ENCODE results near the gene EPHB6. TPM values are rescaled to one million over a fixed set of nuclear protein-coding genes. Genes with fewer than 3 reads are reported as not detected.

EPHB6 gene
- total and polyA plus RNA-seq, 5 experiments from 2014 or later: 10.2 to 57.4 (median 23.3) TPM

DNA sequence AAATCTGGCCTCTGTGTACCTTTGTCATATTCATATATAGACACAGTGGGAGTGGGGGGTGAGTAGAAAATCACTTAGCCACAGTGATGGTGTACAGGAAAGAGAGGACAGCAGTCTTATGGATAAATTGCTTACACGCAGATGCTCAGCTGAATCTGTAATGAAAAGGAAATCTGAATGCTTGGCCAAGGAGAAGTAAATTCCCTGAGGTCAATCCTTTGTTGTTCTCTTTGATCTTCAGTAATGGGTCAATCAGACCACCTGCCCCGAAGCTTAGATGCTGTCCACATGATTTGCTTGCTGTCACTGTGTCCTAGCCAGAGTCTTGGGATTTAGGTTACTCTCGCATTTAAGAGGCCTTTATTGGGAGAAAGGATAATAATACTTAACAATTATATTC is 18.4 kb upstream of the EPHB6 start:
- ATAC-seq: no peak
- Mint-ChIP-seq H3K9me3 (no peaks in the 10 kb centered on the region), H3K27me3 (peaks cover 0 to 1% (median 0%) of the 10 kb centered on the region in 5 donors), H3K4me3 (no peak overlapping the region), H3K4me1 (peaks cover 10 to 21% (median 14%) of the 10 kb centered on the region in 4 donors), H3K36me3 (no peaks in the 10 kb centered on the region), H3K27ac (no peak overlapping the region)
- no peak for DNase-seq
- POLR2A ChIA-PET: interaction anchor here (1.7 kb wide), 1 partner anchor 28 kb away, joined by 9 read pairs; no protein-coding TSS in a partner anchor

DNA sequence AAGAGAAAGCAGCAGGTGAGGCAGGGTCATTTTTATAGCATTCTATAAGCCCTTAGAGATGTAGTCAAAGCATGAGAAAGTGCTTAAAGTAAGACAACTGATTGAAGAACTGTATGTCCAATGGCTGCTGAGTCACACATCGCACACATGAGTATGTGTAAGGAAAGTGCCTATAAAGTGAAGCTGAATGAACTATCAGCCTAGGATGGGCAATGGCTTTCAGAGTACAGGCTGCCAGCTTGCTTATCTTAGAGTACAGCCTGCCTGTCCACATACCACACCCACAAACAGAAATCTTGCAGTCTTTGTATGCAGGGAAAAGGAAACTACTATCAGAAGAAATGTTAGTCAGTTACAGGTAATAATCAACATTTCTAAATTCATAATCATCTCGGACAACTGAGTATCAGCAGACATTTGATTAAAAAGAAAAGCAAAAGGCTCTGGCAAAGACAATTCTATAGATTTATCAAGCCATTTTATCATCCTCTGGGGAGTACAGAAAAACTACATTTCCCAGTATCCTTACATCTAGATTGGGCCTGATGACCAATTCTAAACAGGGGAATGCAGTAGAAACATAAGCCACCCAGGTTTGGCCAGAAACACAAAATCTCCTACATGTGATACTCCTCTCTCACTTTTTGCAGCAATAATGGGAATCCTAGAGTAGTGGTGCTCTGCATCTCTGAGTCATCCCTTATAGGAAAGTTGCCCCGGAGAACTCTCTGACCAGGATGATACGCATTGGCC is 16.2 kb upstream of the EPHB6 start:
- Mint-ChIP-seq H3K27me3 (peaks cover 0 to 1% (median 0%) of the 10 kb centered on the region in 5 donors), H3K4me1 (peaks cover 8 to 21% (median 12%) of the 10 kb centered on the region in 4 donors), H3K9me3 (no peaks in the 10 kb centered on the region), H3K4me3 (no peak overlapping the region), H3K36me3 (no peaks in the 10 kb centered on the region), H3K27ac (no peak overlapping the region)
- ATAC-seq (no peak), DNase-seq (no peak)
- POLR2A ChIA-PET: no interaction called here

DNA sequence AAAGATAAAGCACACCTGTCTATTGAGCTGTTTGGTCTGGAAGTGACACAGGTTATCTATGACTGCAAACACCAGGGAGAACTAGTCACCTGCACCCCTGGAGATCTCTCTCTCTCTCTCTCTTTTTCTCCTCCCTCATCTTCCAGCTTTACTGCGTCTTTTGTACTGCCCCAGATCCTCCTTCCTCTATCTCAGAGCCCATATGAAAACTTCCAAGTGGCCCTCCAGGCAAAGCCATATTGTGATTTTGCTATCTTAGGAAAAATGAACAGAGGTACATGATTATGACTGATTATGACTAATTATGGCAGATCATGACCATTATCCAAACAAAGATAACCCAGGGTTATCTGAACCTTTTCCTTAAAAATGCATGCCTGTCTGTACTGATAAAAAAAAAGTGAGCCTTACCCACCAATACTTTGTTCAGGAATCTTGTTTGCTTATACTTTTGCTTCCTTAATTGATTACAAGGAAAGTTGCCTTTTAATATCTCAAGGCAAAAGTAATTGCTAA is 12.6 kb upstream of the EPHB6 start:
- POLR2A ChIA-PET: interaction anchor here (1.2 kb wide), 1 partner anchor 12 kb away, joined by 4 read pairs; the partner anchor contains the start of gene EPHB6
- peaks cover 0 to 2% (median 0%) of the 10 kb centered on the region in 5 donors for H3K27me3 Mint-ChIP-seq

DNA sequence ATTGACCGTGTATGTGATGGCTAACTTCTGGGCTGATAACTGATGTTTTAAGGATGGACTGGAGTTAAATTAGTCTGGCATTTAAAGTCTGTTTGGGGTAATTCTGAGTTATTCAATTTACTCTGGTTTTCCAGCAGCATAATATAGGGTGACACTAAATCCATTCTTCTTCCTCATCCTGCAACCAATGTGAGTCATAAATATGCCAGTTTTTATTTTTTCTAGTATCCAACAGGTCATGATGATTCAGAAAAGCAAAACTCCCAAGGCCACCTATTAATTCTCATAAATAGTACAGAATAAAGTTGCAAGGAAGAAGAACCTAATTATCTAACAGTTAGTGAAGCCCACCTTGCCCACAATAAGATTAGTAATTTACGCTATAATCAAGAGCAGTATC is 7.5 kb upstream of the EPHB6 start:
- Mint-ChIP-seq H3K4me3 (no peak overlapping the region), H3K27me3 (peaks cover 0 to 10% (median 2%) of the 10 kb centered on the region in 5 donors), H3K4me1 (no peaks in the 10 kb centered on the region), H3K9me3 (no peaks in the 10 kb centered on the region), H3K27ac (no peak overlapping the region), H3K36me3 (no peaks in the 10 kb centered on the region)
- ATAC-seq (no peak), DNase-seq (no peak)
- POLR2A ChIA-PET: no interaction called here

More for the DNA sequence above, 12.6 kb upstream of the EPHB6 start:
- ATAC-seq (no peak), DNase-seq (no peak)
- Mint-ChIP-seq H3K4me3 (no peak overlapping the region), H3K36me3 (no peaks in the 10 kb centered on the region), H3K9me3 (no peaks in the 10 kb centered on the region), H3K4me1 (no peaks in the 10 kb centered on the region), H3K27ac (no peak overlapping the region)

DNA sequence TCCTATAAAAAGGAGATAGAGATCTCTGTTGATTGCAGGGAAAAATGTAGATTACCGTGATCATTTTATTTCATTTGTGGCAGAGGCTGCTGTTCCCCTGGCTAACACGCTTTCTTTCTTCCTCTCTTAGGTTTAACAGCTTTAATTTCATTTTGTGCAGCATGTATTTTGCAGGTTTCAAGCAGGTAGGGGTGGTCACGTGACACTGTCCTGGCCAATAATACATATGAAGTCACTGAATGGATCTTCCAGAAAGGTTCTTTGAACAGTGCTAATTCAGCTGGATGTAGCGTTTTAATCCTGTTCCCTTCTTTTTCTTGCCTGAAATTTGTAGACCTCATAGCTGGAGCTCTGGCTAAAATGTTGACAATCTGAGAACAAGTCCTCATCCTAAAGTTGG is 3.6 kb upstream of the EPHB6 start:
- Mint-ChIP-seq H3K4me1 (peaks cover 8 to 19% (median 14%) of the 10 kb centered on the region in 4 donors), H3K36me3 (no peaks in the 10 kb centered on the region), H3K27ac (no peak overlapping the region), H3K4me3 (no peak overlapping the region), H3K9me3 (no peaks in the 10 kb centered on the region), H3K27me3 (peaks cover 0 to 10% (median 2%) of the 10 kb centered on the region in 5 donors)
- ATAC-seq: no peak
- POLR2A ChIA-PET: interaction anchor here (1.1 to 1.3 kb wide), 2 partner anchors 39 to 42 kb away, joined by 5 read pairs; no protein-coding TSS in a partner anchor
- no peak for DNase-seq

DNA sequence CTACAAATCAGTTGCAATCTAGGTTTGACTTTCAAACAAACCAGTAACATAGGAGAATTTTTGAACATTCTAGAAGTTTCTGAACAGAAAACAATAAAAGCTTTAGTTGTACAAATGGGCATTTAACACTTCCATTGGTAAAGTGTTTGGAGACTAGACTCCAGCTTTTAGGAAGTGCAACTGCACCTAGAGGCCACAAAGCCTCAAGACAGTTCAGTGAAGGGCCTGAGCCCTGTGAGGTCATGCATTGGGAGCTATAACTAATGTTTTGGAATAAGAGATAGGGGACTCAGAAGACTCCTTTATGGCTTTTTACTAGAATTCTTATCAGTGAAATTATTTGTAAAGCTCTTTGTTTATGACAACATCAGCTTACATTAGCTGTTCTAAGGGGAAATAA is 3.0 kb upstream of the EPHB6 start:
- Mint-ChIP-seq H3K4me1 (peaks cover 11 to 23% (median 18%) of the 10 kb centered on the region in 4 donors), H3K27ac (no peak overlapping the region), H3K9me3 (no peaks in the 10 kb centered on the region), H3K36me3 (no peaks in the 10 kb centered on the region), H3K4me3 (peak overlapping the region in 1 of 10 donors; percentile 54), H3K27me3 (peaks cover 0 to 10% (median 2%) of the 10 kb centered on the region in 5 donors)
- POLR2A ChIA-PET: interaction anchor here (0.6 to 1.3 kb wide), 3 partner anchors 39 to 67 kb away, joined by 3 to 5 read pairs (median 5); no protein-coding TSS in a partner anchor
- ATAC-seq: no peak
- no peak for DNase-seq

DNA sequence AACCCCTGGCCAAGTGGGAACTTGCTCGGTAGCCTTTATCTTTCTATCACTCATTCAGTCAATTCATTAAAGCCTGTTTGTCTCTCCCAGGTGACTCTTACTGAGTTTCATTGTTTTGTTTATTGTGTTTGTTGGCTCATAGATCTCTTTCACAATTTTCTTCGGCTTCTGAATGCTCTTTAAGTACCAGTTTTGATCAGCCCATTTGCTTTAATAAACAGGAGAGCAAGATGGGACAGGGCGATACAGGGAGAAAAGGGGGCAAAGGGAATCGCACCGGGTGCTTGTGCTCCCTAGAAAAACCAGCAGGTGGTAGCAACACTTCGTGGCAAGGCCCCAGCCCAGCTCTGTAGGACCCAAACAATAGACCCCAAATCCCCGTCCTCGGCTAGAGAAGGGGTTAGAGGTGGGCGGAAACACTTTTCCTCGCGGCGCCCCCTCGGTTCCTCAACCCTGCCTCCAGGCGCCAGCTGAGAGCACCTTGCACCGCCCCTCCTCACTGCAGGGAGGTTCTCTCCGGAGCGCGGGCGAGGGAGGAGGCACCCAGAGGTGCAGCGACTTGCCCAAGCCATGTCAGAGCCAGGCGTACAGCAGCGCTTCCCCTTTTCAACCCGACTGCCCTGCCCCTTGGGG is 1.0 kb upstream of the EPHB6 start:
- DNase-seq (peak; percentile 42 to 81 (median 62)), ATAC-seq (peak; percentile 82 to 84)
- H3K27me3 Mint-ChIP-seq: peaks cover 0 to 3% (median 0%) of the 10 kb centered on the region in 5 donors
- no peaks in the 10 kb centered on the region for H3K9me3 Mint-ChIP-seq
- peaks cover 12 to 25% (median 20%) of the 10 kb centered on the region in 4 donors for H3K4me1 Mint-ChIP-seq
- H3K36me3 Mint-ChIP-seq: no peaks in the 10 kb centered on the region
- POLR2A ChIA-PET: interaction anchor here (0.6 to 3.6 kb wide), 10 partner anchors 8 to 551 kb away, joined by 3 to 25 read pairs (median 6); no protein-coding TSS in a partner anchor
- H3K27ac Mint-ChIP-seq: peak overlapping the region; percentile 33 to 94 (median 88)
- peak overlapping the region; percentile 89 to 99 (median 96) for H3K4me3 Mint-ChIP-seq

DNA sequence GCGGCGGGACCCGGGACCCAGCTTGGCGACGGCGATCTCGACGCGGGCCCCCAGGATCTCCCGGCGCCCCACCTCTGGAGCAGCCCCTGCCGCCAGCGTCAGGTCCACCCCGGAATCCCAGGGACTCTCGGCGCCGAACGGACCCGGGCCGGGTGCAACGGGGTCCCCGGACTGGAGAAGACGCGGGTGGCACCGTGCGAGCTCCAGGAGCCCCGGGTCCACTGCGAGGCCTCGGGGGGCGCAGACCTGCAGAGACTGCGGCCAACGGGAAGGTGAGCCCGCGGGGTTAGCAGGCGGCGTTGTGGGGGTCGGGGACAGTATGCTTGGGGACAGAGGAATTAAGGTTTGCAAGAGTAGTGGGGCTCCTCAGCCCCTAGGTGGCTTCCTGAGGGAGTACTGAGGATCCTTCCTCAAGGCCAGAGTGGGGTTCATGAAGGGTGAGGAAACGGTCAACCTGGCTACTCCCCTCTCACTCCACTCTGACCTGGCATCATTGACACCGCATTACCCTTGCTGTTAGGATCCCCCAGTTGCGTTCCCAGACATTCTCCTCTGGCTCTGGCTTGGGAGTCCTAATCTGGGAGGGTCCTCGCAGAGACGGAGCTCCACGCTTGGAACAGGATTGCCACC is 353 bp downstream of the EPHB6 start:
- Mint-ChIP-seq H3K27ac (peak overlapping the region in 6 of 10 donors; percentile 9 to 84 (median 68)), H3K9me3 (no peaks in the 10 kb centered on the region), H3K4me1 (peaks cover 14 to 25% (median 23%) of the 10 kb centered on the region in 4 donors), H3K27me3 (peaks cover 0 to 3% (median 0%) of the 10 kb centered on the region in 5 donors), H3K36me3 (no peaks in the 10 kb centered on the region), H3K4me3 (peak overlapping the region; percentile 69 to 99 (median 82))
- POLR2A ChIA-PET: interaction anchor here (0.7 to 3.6 kb wide), 10 partner anchors 10 to 367 kb away, joined by 3 to 25 read pairs (median 5); partner anchors contain the start of gene TAS2R40
- DNase-seq: peak in 3 of 10 donors; percentile 13 to 40 (median 17)
- ATAC-seq: no peak

DNA sequence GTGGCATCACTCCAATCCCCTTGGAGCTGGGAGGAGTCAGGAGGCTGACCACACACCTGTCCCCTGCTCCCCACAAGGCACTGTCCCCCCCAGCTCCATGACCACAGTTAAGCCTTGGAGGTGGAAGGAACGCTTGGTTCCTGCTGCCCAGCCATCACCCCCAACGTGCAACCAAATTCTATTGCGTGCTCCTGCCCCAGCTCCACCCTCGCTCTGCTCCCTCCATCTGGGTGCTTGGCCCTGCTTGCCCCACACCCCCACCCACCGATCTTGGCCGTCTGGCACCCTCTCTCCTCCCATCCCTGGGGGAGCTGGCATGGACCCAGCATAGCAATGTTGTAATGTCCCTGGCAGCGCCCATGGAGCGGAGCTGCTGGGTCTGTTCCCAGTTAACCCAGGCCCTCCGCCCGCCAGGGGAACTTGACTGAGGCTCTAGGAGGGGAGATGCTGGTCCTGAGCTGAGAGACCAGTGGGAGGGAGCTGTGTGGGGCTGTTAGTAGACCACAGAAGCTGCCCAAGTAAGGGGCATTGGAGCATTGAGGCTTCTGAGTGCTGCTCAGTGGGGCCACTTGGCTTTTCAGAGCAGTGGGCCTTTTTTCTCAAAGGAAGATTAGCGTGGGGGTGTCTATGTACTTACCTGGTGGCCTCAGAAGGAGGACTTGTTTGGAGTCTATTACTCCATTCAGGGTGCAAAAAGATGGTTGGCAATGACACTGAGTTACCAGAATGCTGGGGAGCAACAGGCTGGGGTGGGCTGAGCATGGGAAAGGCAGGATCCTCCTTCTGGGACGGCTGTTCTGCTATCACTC is 1.1 kb downstream of the EPHB6 start:
- H3K4me1 Mint-ChIP-seq: peaks cover 14 to 25% (median 23%) of the 10 kb centered on the region in 4 donors
- no peak for ATAC-seq
- peaks cover 0 to 3% (median 0%) of the 10 kb centered on the region in 5 donors for H3K27me3 Mint-ChIP-seq
- peak overlapping the region; percentile 69 to 99 (median 82) for H3K4me3 Mint-ChIP-seq
- DNase-seq: peak in 1 of 10 donors; percentile 60
- peak overlapping the region in 8 of 10 donors; percentile 19 to 84 (median 64) for H3K27ac Mint-ChIP-seq
- POLR2A ChIA-PET: interaction anchor here (0.7 to 3.6 kb wide), 7 partner anchors 10 to 366 kb away, joined by 4 to 25 read pairs (median 12); partner anchors contain the start of gene TAS2R40
- no peaks in the 10 kb centered on the region for H3K36me3 Mint-ChIP-seq
- no peaks in the 10 kb centered on the region for H3K9me3 Mint-ChIP-seq

DNA sequence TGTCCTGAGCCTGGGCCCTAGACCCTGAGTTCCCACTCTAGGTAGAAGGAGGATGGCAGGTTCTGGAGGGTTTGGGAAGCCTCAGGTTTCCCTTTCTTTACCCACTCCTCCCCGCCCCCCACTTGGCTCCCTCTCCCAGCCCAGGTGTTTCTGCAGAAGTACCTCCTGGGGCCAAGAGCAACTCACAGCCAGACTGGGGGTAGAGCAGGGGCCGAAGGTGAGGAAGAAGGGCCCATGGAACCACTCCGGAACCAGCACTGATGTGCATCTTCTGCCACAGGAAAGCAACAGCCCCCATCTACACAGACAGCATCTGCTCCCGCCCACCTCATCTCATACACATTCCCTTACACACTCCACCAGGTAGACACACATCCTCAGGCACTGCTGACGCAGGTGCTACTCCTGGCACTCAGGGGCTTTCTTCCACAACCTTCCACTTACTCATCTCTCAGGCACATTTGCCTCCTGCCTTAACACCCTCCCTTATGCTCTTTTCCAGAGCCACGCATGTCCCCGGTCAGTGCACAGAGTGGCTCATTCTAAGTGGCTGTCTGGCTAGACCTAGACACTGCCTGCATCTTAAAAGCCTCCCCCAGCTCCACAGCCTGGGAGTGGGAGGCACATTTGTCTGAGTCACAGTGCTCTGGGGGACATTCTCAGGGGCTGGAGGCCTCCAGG is 1.8 kb downstream of the EPHB6 start:
- Mint-ChIP-seq H3K4me1 (peaks cover 14 to 25% (median 23%) of the 10 kb centered on the region in 4 donors), H3K27ac (peak overlapping the region in 8 of 10 donors; percentile 0 to 74 (median 56)), H3K9me3 (no peaks in the 10 kb centered on the region), H3K4me3 (peak overlapping the region; percentile 28 to 89 (median 80)), H3K27me3 (no peaks in the 10 kb centered on the region), H3K36me3 (no peaks in the 10 kb centered on the region)
- ATAC-seq: no peak
- POLR2A ChIA-PET: interaction anchor here (2.4 to 3.6 kb wide), 4 partner anchors 9 to 145 kb away, joined by 12 to 25 read pairs (median 15); no protein-coding TSS in a partner anchor
- DNase-seq: peak in 1 of 10 donors; percentile 45

DNA sequence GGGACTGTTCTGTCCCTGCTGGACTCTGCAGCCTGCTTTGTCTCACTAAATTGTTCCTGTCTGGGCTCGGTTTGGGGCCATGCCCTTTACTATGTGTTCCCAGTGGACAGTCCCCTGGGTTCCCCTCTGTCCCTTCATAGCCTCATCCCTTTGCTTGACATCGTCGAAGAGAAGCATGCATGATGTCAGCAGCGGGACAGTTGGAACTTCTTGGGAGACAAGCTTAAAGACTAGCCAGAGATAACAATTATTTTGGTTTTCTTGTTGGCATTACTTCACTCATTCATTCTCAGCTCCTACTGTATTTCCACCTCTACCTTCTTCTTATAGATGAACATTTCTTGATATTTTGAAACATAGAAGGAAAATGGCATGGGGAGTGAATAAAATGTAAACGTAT is 2.7 kb downstream of the EPHB6 start:
- peak overlapping the region in 2 of 10 donors; percentile 18 to 31 for H3K4me3 Mint-ChIP-seq
- no peaks in the 10 kb centered on the region for H3K27me3 Mint-ChIP-seq
- DNase-seq: peak in 1 of 10 donors; percentile 57
- POLR2A ChIA-PET: interaction anchor here (0.7 kb wide), 1 partner anchor 108 kb away, joined by 5 read pairs; no protein-coding TSS in a partner anchor
- H3K27ac Mint-ChIP-seq: no peak overlapping the region
- no peaks in the 10 kb centered on the region for H3K9me3 Mint-ChIP-seq
- peaks cover 0 to under 1% (median 0%) of the 10 kb centered on the region in 3 donors for H3K36me3 Mint-ChIP-seq
- ATAC-seq: no peak
- H3K4me1 Mint-ChIP-seq: peaks cover 14 to 25% (median 23%) of the 10 kb centered on the region in 4 donors
